GDM1 (cell line): ENCODE measurements around the gene ZNF282.

Source experiments
- DNase-seq: peaks from one replicate; lab custom pipeline; 2025; lab: John Stamatoyannopoulos, UW

ZNF282 gene

GRCh38 chr7:149195180-149196150 lies at the start of gene ZNF282:
Gene ZNF282, plus strand, starts transcription at chr7:149195546. Its CDS starts 44 bp downstream, at chr7:149195590.
- DNase-seq = peak; percentile 82

DNA sequence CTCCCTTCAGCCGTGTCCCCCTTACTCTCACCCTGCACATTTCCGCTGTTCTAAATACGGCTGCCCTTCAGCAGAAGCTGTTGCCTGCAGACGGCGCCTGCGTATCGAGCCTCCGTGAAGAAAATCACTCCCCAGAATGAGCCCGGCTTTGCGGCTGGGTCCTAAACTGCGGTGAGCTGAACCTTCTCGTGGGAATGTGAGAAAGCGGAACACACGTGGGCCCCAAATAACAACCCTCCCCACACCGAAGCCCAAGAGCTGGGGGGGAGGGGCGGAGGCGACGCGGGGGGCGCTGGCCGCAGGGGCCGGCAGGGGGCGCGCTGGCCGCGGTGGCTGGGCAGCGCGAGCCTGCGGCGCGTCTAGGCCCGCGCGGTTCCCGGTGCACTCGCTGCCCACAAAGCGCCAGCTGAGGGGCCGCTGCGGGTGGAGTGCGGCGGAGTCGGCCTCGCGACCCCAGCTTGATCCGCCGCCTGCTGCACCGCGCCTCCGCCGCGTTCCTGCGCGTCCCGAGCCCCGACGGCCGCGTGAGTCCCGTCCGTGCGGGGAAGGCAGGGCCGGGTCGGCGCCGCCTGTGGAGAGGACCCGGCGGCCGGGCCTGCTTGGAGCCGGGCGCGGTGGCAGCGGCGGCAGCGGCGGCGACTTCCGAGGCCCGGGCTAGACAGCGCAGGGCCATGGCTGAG lies 48.1 kb upstream of the ZNF282 start, which contains the start of gene ZNF398:
Gene ZNF398 (plus strand): TSS at position 382 of the 680 bp plus-strand sequence. CDS start 290 bp downstream, at position 672.
- DNase-seq = peak; percentile 89

- peak; percentile 32 for DNase-seq
Observed at GRCh38 chr7:149147752-149148653, 47.3 kb upstream of the ZNF282 start.

GRCh38 chr7:149150981-149151380 lies 44.4 kb upstream of the ZNF282 start:
- DNase-seq = no peak

- no peak for DNase-seq
Observed at GRCh38 chr7:149153346-149153745, 42.0 kb upstream of the ZNF282 start.

- DNase-seq = no peak
Observed at GRCh38 chr7:149154056-149154455, 41.3 kb upstream of the ZNF282 start.

GRCh38 chr7:149156898-149157297 lies 38.4 kb upstream of the ZNF282 start:
- no peak for DNase-seq

DNA sequence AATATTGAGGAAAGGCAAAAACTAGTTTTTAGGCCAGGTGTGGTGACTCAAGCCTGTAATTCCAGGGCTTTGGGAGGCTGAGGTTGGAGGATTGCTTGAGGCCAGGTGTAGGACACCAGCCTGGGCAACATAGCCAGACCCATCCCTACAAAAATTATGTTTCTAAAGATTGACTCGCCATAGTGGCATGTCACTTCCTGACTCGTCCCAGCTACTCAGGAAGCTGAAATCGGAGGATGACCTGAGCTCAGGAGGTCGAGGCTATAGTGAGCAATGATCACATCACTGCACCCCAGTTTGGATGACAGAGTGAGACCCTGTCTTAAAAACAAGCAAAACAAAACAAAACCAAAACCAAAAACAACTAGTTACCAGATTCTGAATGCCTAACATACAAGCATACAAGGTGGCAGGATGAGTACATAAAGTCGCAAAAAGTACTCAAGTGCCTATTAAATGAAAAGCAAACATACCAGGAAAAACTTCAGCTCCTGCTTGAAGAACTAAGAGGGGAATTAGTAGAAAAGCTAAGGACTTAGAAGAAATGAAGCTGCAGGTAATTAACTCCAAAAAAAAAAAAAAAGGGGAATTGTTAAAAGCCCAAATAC lies 34.0 kb upstream of the ZNF282 start:
- DNase-seq = no peak

- DNase-seq = no peak
Observed at GRCh38 chr7:149166142-149166541, 29.2 kb upstream of the ZNF282 start.

- DNase-seq = no peak
Observed at GRCh38 chr7:149166630-149167352, 28.6 kb upstream of the ZNF282 start.

DNA sequence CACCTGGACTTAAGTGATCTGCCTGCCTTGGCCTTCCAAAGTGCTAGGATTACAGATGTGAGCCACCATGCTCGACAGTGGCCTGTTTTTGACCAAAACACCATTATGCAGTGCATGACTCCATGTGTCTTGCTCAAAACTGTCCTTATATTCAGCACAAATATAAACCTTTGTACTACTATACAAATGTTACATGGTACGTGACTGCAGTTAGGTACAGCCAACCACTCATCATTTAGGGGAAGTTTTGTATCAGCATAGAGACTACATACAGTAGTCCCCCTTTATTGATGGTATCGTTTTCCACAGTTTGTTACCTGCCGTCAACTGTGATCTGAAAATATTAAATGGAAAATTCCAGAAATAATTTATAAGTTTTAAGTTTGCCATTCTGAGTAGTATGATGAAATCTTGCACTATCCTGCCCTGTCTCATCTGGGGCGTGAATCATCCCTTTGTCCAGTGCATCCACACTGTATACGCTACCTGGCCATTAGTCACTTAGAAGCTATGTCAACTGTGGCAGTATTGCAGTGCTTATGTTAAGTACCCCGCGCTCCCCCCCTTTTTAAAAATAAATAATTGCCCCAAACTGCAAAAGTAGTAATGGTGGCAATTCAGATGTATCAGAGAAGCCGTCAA lies 23.3 kb upstream of the ZNF282 start:
- no peak for DNase-seq

GRCh38 chr7:149172534-149172920 lies 22.8 kb upstream of the ZNF282 start:
- DNase-seq = no peak

DNA sequence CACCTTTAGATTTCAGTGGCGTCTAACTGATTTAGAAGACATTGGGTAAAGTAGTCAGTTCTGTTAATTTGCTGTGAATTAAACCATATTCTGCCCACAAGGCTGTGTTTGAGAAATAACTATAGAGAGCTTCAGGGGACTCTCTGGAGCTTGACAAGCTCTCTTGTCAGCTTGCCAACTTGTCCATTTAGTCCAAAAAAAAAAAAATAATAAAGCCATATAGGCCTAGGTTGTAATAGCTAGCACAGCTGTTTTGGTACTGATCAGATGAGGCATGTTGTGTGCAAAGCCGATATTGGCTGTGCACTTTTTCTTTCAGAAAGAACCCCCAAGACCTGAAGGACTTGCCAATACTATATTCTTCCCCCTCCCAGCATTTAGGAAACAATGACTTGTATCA lies 20.2 kb upstream of the ZNF282 start:
- DNase-seq = no peak

GRCh38 chr7:149179241-149179640 lies 16.1 kb upstream of the ZNF282 start:
- no peak for DNase-seq

- DNase-seq = no peak
Observed at GRCh38 chr7:149180722-149181449, 14.5 kb upstream of the ZNF282 start.

- DNase-seq = no peak
Observed at GRCh38 chr7:149181450-149181790, 13.9 kb upstream of the ZNF282 start.

DNA sequence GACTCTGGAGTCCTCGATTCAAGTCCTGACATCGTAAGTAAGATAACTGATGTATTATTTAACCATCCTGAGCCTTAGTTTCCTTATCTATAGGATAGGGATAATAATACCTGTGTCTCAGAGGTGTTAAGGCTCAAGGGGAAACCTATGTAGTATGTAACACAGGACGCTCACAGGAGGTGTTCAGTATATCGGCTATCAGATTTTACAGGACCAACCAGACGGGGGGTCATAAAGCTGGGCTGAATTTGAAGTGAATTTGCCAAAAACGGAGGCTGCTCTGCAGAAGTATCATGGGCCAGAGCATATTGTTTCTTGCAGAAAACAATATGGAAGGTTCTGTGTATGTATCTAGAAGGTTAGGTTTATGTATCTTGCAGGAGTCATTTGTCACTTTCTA lies 11.1 kb upstream of the ZNF282 start:
- DNase-seq = no peak

DNA sequence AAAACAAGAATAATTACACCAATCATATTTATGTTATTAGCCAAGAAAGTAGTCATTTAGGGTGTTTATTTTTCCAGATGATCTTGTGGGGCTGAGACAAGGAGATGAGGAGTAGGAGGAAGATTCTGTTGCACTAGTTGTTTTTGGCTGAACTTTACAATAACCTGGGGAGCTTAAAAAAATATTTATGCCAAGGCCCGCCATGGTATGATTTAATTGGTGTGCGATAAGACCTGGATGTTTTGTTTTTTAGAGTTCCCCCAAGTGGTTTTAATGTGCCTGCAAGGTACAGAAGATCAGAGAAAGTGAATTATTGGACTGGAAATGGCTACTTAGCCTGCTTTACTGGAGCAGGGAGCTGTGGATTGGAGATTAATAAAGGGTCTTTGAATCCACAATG lies 7.1 kb upstream of the ZNF282 start:
- DNase-seq = no peak

GRCh38 chr7:149188637-149189259 lies 6.6 kb upstream of the ZNF282 start:
- no peak for DNase-seq
